NCI-H1694 treated with DMSO at 0.1 percent for 48 hours (cell line): ENCODE data around the gene SPATA31D3.
"Not testable (repeated sequence)": the region's sequence is repeated elsewhere in the genome, so short reads cannot be mapped to it uniquely, and the experiment has no call there.

Experiments used
- DNase-seq: peaks from one replicate; lab custom pipeline; 2025; lab: John Stamatoyannopoulos, UW

The SPATA31D3 gene

GRCh38 chr9:81943393-81943792, at the start of gene SPATA31D3:
Gene SPATA31D3, plus strand, starts transcription at chr9:81943500. Its CDS starts 86 bp downstream, at chr9:81943586.
- not testable (repeated sequence) for DNase-seq

- DNase-seq, result no peak
Measured at GRCh38 chr9:81893929-81894328, 49.4 kb upstream of the SPATA31D3 start.

- no peak for DNase-seq
Measured at GRCh38 chr9:81894891-81895290, 48.4 kb upstream of the SPATA31D3 start.

- DNase-seq, result no peak
Measured at GRCh38 chr9:81896070-81896469, 47.2 kb upstream of the SPATA31D3 start.

- DNase-seq, result no peak
Measured at GRCh38 chr9:81898851-81899250, 44.4 kb upstream of the SPATA31D3 start.

GRCh38 chr9:81902196-81902595, 41.1 kb upstream of the SPATA31D3 start:
- DNase-seq, result no peak

GRCh38 chr9:81902626-81903025, 40.7 kb upstream of the SPATA31D3 start:
- DNase-seq, result no peak

GRCh38 chr9:81906671-81907070, 36.6 kb upstream of the SPATA31D3 start:
- no peak for DNase-seq

- DNase-seq, result no peak
Measured at GRCh38 chr9:81912135-81912534, 31.2 kb upstream of the SPATA31D3 start.

- DNase-seq, result no peak
Measured at GRCh38 chr9:81915801-81916505, 27.3 kb upstream of the SPATA31D3 start.

GRCh38 chr9:81918507-81918906, 24.8 kb upstream of the SPATA31D3 start:
- not testable (repeated sequence) for DNase-seq

- not testable (repeated sequence) for DNase-seq
Measured at GRCh38 chr9:81928305-81928704, 15.0 kb upstream of the SPATA31D3 start, which contains the start of gene SPATA31D4. Gene SPATA31D4, plus strand, starts transcription at chr9:81928428. Its CDS starts 86 bp downstream, at chr9:81928514.

GRCh38 chr9:81930147-81930546, 13.2 kb upstream of the SPATA31D3 start:
- not testable (repeated sequence) for DNase-seq

- DNase-seq, result not testable (repeated sequence)
Measured at GRCh38 chr9:81933547-81933946, 9.8 kb upstream of the SPATA31D3 start.

- not testable (repeated sequence) for DNase-seq
Measured at GRCh38 chr9:81948650-81949049, 5.3 kb downstream of the SPATA31D3 start.

- no peak for DNase-seq
Measured at GRCh38 chr9:81953096-81953495, 9.8 kb downstream of the SPATA31D3 start.

GRCh38 chr9:81955625-81956024, 12.3 kb downstream of the SPATA31D3 start:
- DNase-seq, result no peak

GRCh38 chr9:81964218-81965171, 21.2 kb downstream of the SPATA31D3 start:
- no peak for DNase-seq

GRCh38 chr9:81968026-81968425, 24.7 kb downstream of the SPATA31D3 start:
- DNase-seq, result no peak

GRCh38 chr9:81969971-81970370, 26.7 kb downstream of the SPATA31D3 start:
- no peak for DNase-seq

GRCh38 chr9:81971727-81972126, 28.4 kb downstream of the SPATA31D3 start:
- DNase-seq, result no peak

- no peak for DNase-seq
Measured at GRCh38 chr9:81974764-81975163, 31.5 kb downstream of the SPATA31D3 start.

GRCh38 chr9:81976351-81976750, 33.1 kb downstream of the SPATA31D3 start:
- DNase-seq, result no peak
